Endodermal cell (in vitro differentiated cells): ENCODE measurements around the gene SLC7A1. TPM values are rescaled to one million over a fixed set of nuclear protein-coding genes. Genes with fewer than 3 reads are reported as not detected.
A peak's percentile ranks its signal among the peaks of the same experiment; 100 is the strongest.

Experiments used
- DNase-seq: peaks from one replicate; pipeline ENCODE4 v3.0.0-alpha.2; 2017
- H3K27ac ChIP-seq: 2 replicates; pipeline ENCODE4 v1.5.1; 2013; ENCODE audit warnings: mild to moderate bottlenecking, low read depth, low read length, moderate library complexity
- H3K27me3 ChIP-seq: 2 replicates; pipeline ENCODE4 v1.6.1; 2013; ENCODE audit warnings: mild to moderate bottlenecking, low read length, moderate library complexity; ENCODE audit not compliant: insufficient read depth, control insufficient read depth, poor library complexity, severe bottlenecking
- H3K36me3 ChIP-seq: 2 replicates; pipeline ENCODE4 v1.7.0; 2013; ENCODE audit warnings: mild to moderate bottlenecking, low read length, moderate library complexity; ENCODE audit not compliant: control insufficient read depth, insufficient read depth
- H3K4me1 ChIP-seq: one replicate; pipeline ENCODE4 v1.7.0; 2013; ENCODE audit warnings: low read length; ENCODE audit not compliant: control insufficient read depth, insufficient read depth
- H3K4me3 ChIP-seq: 2 replicates; pipeline ENCODE4 v1.5.1; 2013; ENCODE audit warnings: mild to moderate bottlenecking, low read length, moderate library complexity
- H3K9ac ChIP-seq: 2 replicates; pipeline ENCODE4 v1.6.1; 2013; ENCODE audit warnings: mild to moderate bottlenecking, low read length, moderate library complexity; ENCODE audit not compliant: poor library complexity, severe bottlenecking; ENCODE audit errors: extremely low read depth
- H3K9me3 ChIP-seq: 2 replicates; pipeline ENCODE4 v1.6.1; 2013; ENCODE audit warnings: mild to moderate bottlenecking, low read length, moderate library complexity; ENCODE audit not compliant: control insufficient read depth
- H3K27ac Mint-ChIP-seq: 2 replicates; pipeline ENCODE4 v1.8.0; 2020; ENCODE audit warnings: mixed read lengths
- H3K27me3 Mint-ChIP-seq: 2 replicates; pipeline ENCODE4 v1.8.0; 2021; ENCODE audit warnings: mild to moderate bottlenecking, mixed read lengths; ENCODE audit not compliant: insufficient read depth
- H3K36me3 Mint-ChIP-seq: 2 replicates; pipeline ENCODE4 v1.8.0; 2020; ENCODE audit warnings: low read depth, mixed read lengths
- H3K4me1 Mint-ChIP-seq: 2 replicates; pipeline ENCODE4 v1.8.0; 2020; ENCODE audit warnings: mixed read lengths
- H3K4me3 Mint-ChIP-seq: 2 replicates; pipeline ENCODE4 v1.8.0; 2020; ENCODE audit warnings: mild to moderate bottlenecking, moderate library complexity, mixed read lengths
- H3K9me3 Mint-ChIP-seq: 2 replicates; pipeline ENCODE4 v1.8.0; 2020; ENCODE audit warnings: mild to moderate bottlenecking, mixed read lengths
- CTCF ChIP-seq: fragments of 200-600 bp; sonication (generic); conservative IDR thresholded peaks from 2 replicates; pipeline ENCODE4 v1.5.0; 2021; ENCODE audit warnings: antibody characterized with exemption, mild to moderate bottlenecking
- WGBS, 2 experiments: methylation state at CpG; one replicate each; pipeline versions ENCODE4 v1.1.5 to v1.1.7; 2013; ENCODE audit warnings: missing lambda C conversion rate in 2 of 2, mixed read lengths in 1 of 2; ENCODE audit not compliant: insufficient coverage in 1 of 2, insufficient read length in 1 of 2; 5-methylcytosine and 5-hydroxymethylcytosine counted together
- total RNA-seq, 2 donors: library from RNA; stranded (reverse); fragmentation: NEBNext Ultra II Directional in 1 of 2; extraction: Animal tissue kit (Norgen Biotek cat#: 25700) in 1 of 2; gene quantifications; 2 replicates in 1 of 2; 3 replicates in 1 of 2; pipeline ENCODE4 v1.2.1, GENCODE V29; 2021

Gene SLC7A1
- total RNA-seq, 2 donors from 2014 or later = 26.0 to 27.3 TPM

- H3K27ac Mint-ChIP-seq = peak overlapping the region; percentile 24
- H3K36me3 Mint-ChIP-seq = peaks cover 34% of the 10 kb centered on the region
- Histone ChIP-seq H3K27me3 (no peaks in the 10 kb centered on the region), H3K9ac (no peak overlapping the region), H3K36me3 (peaks cover 36% of the 10 kb centered on the region), H3K9me3 (no peaks in the 10 kb centered on the region), H3K4me1 (no peaks in the 10 kb centered on the region), H3K27ac (no peak overlapping the region), H3K4me3 (no peak overlapping the region)
- WGBS, 2 experiments = 96 to 100% methylated on average over 2 to 5 of the region's 5 CpGs
- no peaks in the 10 kb centered on the region for H3K9me3 Mint-ChIP-seq
- H3K27me3 Mint-ChIP-seq = no peaks in the 10 kb centered on the region
- no peak for TF ChIP-seq CTCF
- DNase-seq = no peak
- H3K4me3 Mint-ChIP-seq = no peak overlapping the region
- H3K4me1 Mint-ChIP-seq = peaks cover 8% of the 10 kb centered on the region
Measured at GRCh38 chr13:29529754-29530153, 65.7 kb downstream of the SLC7A1 start.

- 93 to 97% methylated on average over 3 to 5 of the region's 5 CpGs for WGBS, 2 experiments
- Histone ChIP-seq H3K9ac (no peak overlapping the region), H3K9me3 (no peaks in the 10 kb centered on the region), H3K36me3 (peaks cover 38% of the 10 kb centered on the region), H3K27me3 (no peaks in the 10 kb centered on the region), H3K4me3 (no peak overlapping the region), H3K27ac (no peak overlapping the region), H3K4me1 (no peaks in the 10 kb centered on the region)
- Mint-ChIP-seq H3K4me1 (peaks cover 8% of the 10 kb centered on the region), H3K36me3 (peaks cover 40% of the 10 kb centered on the region), H3K4me3 (no peak overlapping the region), H3K9me3 (no peaks in the 10 kb centered on the region), H3K27ac (no peak overlapping the region), H3K27me3 (no peaks in the 10 kb centered on the region)
- no peak for DNase-seq
- no peak for TF ChIP-seq CTCF
Measured at GRCh38 chr13:29527916-29528315, 67.6 kb downstream of the SLC7A1 start.

- Mint-ChIP-seq H3K4me3 (no peak overlapping the region), H3K27ac (no peak overlapping the region), H3K27me3 (no peaks in the 10 kb centered on the region), H3K9me3 (no peaks in the 10 kb centered on the region), H3K4me1 (peaks cover 8% of the 10 kb centered on the region), H3K36me3 (peaks cover 38% of the 10 kb centered on the region)
- TF ChIP-seq CTCF = no peak
- no peak overlapping the region for H3K27ac ChIP-seq
- H3K4me1 ChIP-seq = no peaks in the 10 kb centered on the region
- no peak overlapping the region for H3K4me3 ChIP-seq
- DNase-seq = no peak
- 91 to 94% methylated on average over 6 to 8 of the region's 8 CpGs for WGBS, 2 experiments
- H3K9ac ChIP-seq = no peak overlapping the region
- H3K9me3 ChIP-seq = no peaks in the 10 kb centered on the region
- no peaks in the 10 kb centered on the region for H3K27me3 ChIP-seq
- H3K36me3 ChIP-seq = peaks cover 38% of the 10 kb centered on the region
Measured at GRCh38 chr13:29527511-29527910, 68.0 kb downstream of the SLC7A1 start.
